ENCODE data around the gene BTG2. TPM values are rescaled to one million over a fixed set of nuclear protein-coding genes. Genes with fewer than 3 reads are reported as not detected.

Gene BTG2
- total and polyA plus RNA-seq, 2 donors (not counting 1 experiment from before 2014, with no cell fraction given), result 9.8 to 26.3 TPM

GRCh38 chr1:203349773-203350524, 44.6 kb downstream of the BTG2 start:
- Histone ChIP-seq H2AFZ (ENCODE audit: low read length) (no peak overlapping the region), H3K4me3 (replicated peaks in 1 of 4; ENCODE audit: control extremely low read depth in 1 of 4, insufficient read depth in 1 of 4, low read depth in 3 of 4, low read length in 4 of 4) (no peak overlapping the region), H3K27me3 (ENCODE audit: control insufficient read depth, insufficient read depth, low read length) (peaks cover 9% of the 10 kb centered on the region), H3K27ac (ENCODE audit: insufficient read depth, low read length) (no peak overlapping the region), H3K4me1 (ENCODE audit: control insufficient read depth, extremely low read depth, insufficient read depth, low read length) (peaks cover 9% of the 10 kb centered on the region), H3K9me3 (ENCODE audit: control insufficient read depth, insufficient read depth, low read depth, low read length) (no peaks in the 10 kb centered on the region), H3K9ac (ENCODE audit: insufficient read depth, low read length) (no peak overlapping the region), H3K79me2 (ENCODE audit: control insufficient read depth, insufficient read depth, low read length) (no peaks in the 10 kb centered on the region), H3K36me3 (ENCODE audit: control insufficient read depth, insufficient read depth, low read length) (no peaks in the 10 kb centered on the region), H4K20me1 (ENCODE audit: control insufficient read depth, extremely low read depth, insufficient read depth, low read length) (no peaks in the 10 kb centered on the region), H3K4me2 (ENCODE audit: extremely low read depth, insufficient read depth, low read length) (no peak overlapping the region)
- TF ChIP-seq EZH2 (IDR thresholded peaks at IDR 0.05; ENCODE audit: low read length, missing control alignments), result no peak
- TF ChIP-seq, protein P1, sequence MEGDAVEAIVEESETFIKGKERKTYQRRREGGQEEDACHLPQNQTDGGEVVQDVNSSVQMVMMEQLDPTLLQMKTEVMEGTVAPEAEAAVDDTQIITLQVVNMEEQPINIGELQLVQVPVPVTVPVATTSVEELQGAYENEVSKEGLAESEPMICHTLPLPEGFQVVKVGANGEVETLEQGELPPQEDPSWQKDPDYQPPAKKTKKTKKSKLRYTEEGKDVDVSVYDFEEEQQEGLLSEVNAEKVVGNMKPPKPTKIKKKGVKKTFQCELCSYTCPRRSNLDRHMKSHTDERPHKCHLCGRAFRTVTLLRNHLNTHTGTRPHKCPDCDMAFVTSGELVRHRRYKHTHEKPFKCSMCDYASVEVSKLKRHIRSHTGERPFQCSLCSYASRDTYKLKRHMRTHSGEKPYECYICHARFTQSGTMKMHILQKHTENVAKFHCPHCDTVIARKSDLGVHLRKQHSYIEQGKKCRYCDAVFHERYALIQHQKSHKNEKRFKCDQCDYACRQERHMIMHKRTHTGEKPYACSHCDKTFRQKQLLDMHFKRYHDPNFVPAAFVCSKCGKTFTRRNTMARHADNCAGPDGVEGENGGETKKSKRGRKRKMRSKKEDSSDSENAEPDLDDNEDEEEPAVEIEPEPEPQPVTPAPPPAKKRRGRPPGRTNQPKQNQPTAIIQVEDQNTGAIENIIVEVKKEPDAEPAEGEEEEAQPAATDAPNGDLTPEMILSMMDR (conservative IDR thresholded peaks at IDR 0.05 in 1 of 2, IDR thresholded peaks at IDR 0.05 in 1 of 2; ENCODE audit: low read depth in 1 of 2, low read length in 2 of 2), result no peak
- no peak for DNase-seq (ENCODE audit: low read depth in 2 of 2)

DNA sequence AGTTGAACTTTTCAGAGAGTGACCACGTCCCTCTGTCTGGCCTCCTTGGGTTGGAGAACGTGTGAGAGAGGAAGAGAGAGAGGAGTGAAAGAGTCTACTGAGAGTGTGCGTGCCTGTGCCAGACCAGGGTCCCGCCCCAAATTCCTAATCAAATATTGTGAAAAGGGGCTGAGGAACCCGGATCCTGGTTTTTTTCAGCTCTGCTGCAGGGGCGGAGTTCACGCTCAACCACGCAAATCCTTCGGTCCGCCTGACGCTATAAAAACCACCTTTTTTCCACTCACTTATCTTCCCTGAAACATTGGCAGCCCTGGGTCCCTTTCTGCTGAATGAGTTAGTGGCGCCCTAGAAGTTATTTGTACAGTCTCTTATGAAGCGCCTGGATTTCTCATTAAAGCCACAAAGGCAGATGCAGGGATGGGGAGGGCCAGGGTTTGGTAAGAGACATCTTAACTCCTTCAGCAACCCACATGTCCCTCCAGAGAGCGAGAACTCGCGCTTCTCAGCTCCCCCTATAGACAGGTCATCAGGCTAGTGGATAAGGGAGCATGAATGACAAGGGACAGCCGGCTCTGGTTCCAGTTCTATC, 45.8 kb downstream of the BTG2 start, which contains the start of gene FMOD:
TSS of gene FMOD (minus strand) at position 86 of the 589 bp plus-strand sequence. CDS start 2,852 bp downstream, outside the sequence.
- Histone ChIP-seq H4K20me1 (ENCODE audit: control insufficient read depth, extremely low read depth, insufficient read depth, low read length) (no peaks in the 10 kb centered on the region), H3K36me3 (ENCODE audit: control insufficient read depth, insufficient read depth, low read length) (no peaks in the 10 kb centered on the region), H3K27me3 (ENCODE audit: control insufficient read depth, insufficient read depth, low read length) (peaks cover 12% of the 10 kb centered on the region), H3K9ac (ENCODE audit: insufficient read depth, low read length) (no peak within 1 kb of the TSS), H2AFZ (ENCODE audit: low read length) (no peak within 1 kb of the TSS), H3K4me2 (ENCODE audit: extremely low read depth, insufficient read depth, low read length) (no peak within 1 kb of the TSS), H3K4me3 (replicated peaks in 1 of 4; ENCODE audit: control extremely low read depth in 1 of 4, insufficient read depth in 1 of 4, low read depth in 3 of 4, low read length in 4 of 4) (peak within 1 kb of the TSS in 1 of 4 experiments; percentile 32), H3K4me1 (ENCODE audit: control insufficient read depth, extremely low read depth, insufficient read depth, low read length) (peaks cover 9% of the 10 kb centered on the region), H3K9me3 (ENCODE audit: control insufficient read depth, insufficient read depth, low read depth, low read length) (no peaks in the 10 kb centered on the region), H3K79me2 (ENCODE audit: control insufficient read depth, insufficient read depth, low read length) (no peaks in the 10 kb centered on the region), H3K27ac (ENCODE audit: insufficient read depth, low read length) (no peak within 1 kb of the TSS)
- peak; percentile 45 to 72 for DNase-seq (ENCODE audit: low read depth in 2 of 2)
- no peak for TF ChIP-seq EZH2 (IDR thresholded peaks at IDR 0.05; ENCODE audit: low read length, missing control alignments)
- TF ChIP-seq, protein P1 (conservative IDR thresholded peaks at IDR 0.05 in 1 of 2, IDR thresholded peaks at IDR 0.05 in 1 of 2; ENCODE audit: low read depth in 1 of 2, low read length in 2 of 2), result peak in 1 of 2 donors; percentile 9

- Histone ChIP-seq H3K36me3 (ENCODE audit: control insufficient read depth, insufficient read depth, low read length) (no peaks in the 10 kb centered on the region), H3K27me3 (ENCODE audit: control insufficient read depth, insufficient read depth, low read length) (peaks cover 15% of the 10 kb centered on the region), H3K4me1 (ENCODE audit: control insufficient read depth, extremely low read depth, insufficient read depth, low read length) (peaks cover 9% of the 10 kb centered on the region), H2AFZ (ENCODE audit: low read length) (no peak overlapping the region), H3K27ac (ENCODE audit: insufficient read depth, low read length) (no peak overlapping the region), H3K79me2 (ENCODE audit: control insufficient read depth, insufficient read depth, low read length) (no peaks in the 10 kb centered on the region), H4K20me1 (ENCODE audit: control insufficient read depth, extremely low read depth, insufficient read depth, low read length) (no peaks in the 10 kb centered on the region), H3K9me3 (ENCODE audit: control insufficient read depth, insufficient read depth, low read depth, low read length) (no peaks in the 10 kb centered on the region), H3K4me3 (replicated peaks in 1 of 4; ENCODE audit: control extremely low read depth in 1 of 4, insufficient read depth in 1 of 4, low read depth in 3 of 4, low read length in 4 of 4) (no peak overlapping the region), H3K4me2 (ENCODE audit: extremely low read depth, insufficient read depth, low read length) (no peak overlapping the region), H3K9ac (ENCODE audit: insufficient read depth, low read length) (no peak overlapping the region)
- DNase-seq (ENCODE audit: low read depth in 2 of 2), result no peak
- TF ChIP-seq, protein P1 (conservative IDR thresholded peaks at IDR 0.05 in 1 of 2, IDR thresholded peaks at IDR 0.05 in 1 of 2; ENCODE audit: low read depth in 1 of 2, low read length in 2 of 2), result no peak
- no peak for TF ChIP-seq EZH2 (IDR thresholded peaks at IDR 0.05; ENCODE audit: low read length, missing control alignments)
These were observed 48.2 kb downstream of the BTG2 start for GRCh38 chr1:203353486-203353885.
